Activated T-cell treated with anti-CD3 and anti-CD28 coated beads, Interleukin-2, amount 50 U/mL, for 4 hours (primary cell): ENCODE data around the gene FCHSD1. TPM values are rescaled to one million over a fixed set of nuclear protein-coding genes. Genes with fewer than 3 reads are reported as not detected.

Source experiments
- ATAC-seq, 2 donors: fragments of 200-7000 bp; cut with Tn5 transposase; one replicate each; pipeline ENCODE4 v1.10.0; 2021
- DNase-seq: peaks from one replicate; pipeline ENCODE4 v3.0.0-alpha.2; 2020
- H3K27me3 Mint-ChIP-seq: one replicate; pipeline ENCODE4 v1.8.0; 2021; ENCODE audit warnings: low read depth, mixed read lengths
- H3K36me3 Mint-ChIP-seq: one replicate; pipeline ENCODE4 v1.8.0; 2022; ENCODE audit warnings: mixed read lengths; ENCODE audit not compliant: insufficient read depth
- H3K4me1 Mint-ChIP-seq: one replicate; pipeline ENCODE4 v1.8.0; 2021; ENCODE audit warnings: low read depth, mixed read lengths
- H3K4me3 Mint-ChIP-seq: one replicate; pipeline ENCODE4 v1.8.0; 2021; ENCODE audit warnings: mild to moderate bottlenecking, moderate library complexity, mixed read lengths
- H3K9me3 Mint-ChIP-seq: one replicate; pipeline ENCODE4 v1.8.0; 2021; ENCODE audit warnings: mixed read lengths
- total RNA-seq, 3 donors: library from RNA; stranded (reverse); gene quantifications; one replicate each; pipeline ENCODE4 v1.2.1, GENCODE V29; 2021

Gene FCHSD1
- total RNA-seq: 10 to 100 TPM; 20.5 to 29.7 (median 22.1) TPM

GRCh38 chr5:141650851-141651727 is at the start of gene FCHSD1:
Gene FCHSD1, minus strand, starts transcription at chr5:141651418. Its CDS starts 50 bp downstream, at chr5:141651368.
- peak; percentile 90 to 93 for ATAC-seq
- peak within 1 kb of the TSS; percentile 93 for H3K4me3 Mint-ChIP-seq
- H3K9me3 Mint-ChIP-seq: no peaks in the 10 kb centered on the region
- peaks cover 8% of the 10 kb centered on the region for H3K36me3 Mint-ChIP-seq
- H3K4me1 Mint-ChIP-seq: peaks cover 33% of the 10 kb centered on the region
- peak; percentile 73 for DNase-seq
- no peaks in the 10 kb centered on the region for H3K27me3 Mint-ChIP-seq

GRCh38 chr5:141697586-141697985 is 46.4 kb upstream of the FCHSD1 start:
- no peak overlapping the region for H3K4me3 Mint-ChIP-seq
- peaks cover 31% of the 10 kb centered on the region for H3K27me3 Mint-ChIP-seq
- DNase-seq: no peak
- H3K4me1 Mint-ChIP-seq: peaks cover 31% of the 10 kb centered on the region
- ATAC-seq: no peak
- no peaks in the 10 kb centered on the region for H3K9me3 Mint-ChIP-seq
- H3K36me3 Mint-ChIP-seq: no peaks in the 10 kb centered on the region

GRCh38 chr5:141696431-141696830 is 45.2 kb upstream of the FCHSD1 start:
- H3K9me3 Mint-ChIP-seq: no peaks in the 10 kb centered on the region
- no peaks in the 10 kb centered on the region for H3K36me3 Mint-ChIP-seq
- DNase-seq (no peak), ATAC-seq (no peak)
- H3K27me3 Mint-ChIP-seq: peaks cover 36% of the 10 kb centered on the region
- H3K4me1 Mint-ChIP-seq: peaks cover 31% of the 10 kb centered on the region
- no peak overlapping the region for H3K4me3 Mint-ChIP-seq

- no peaks in the 10 kb centered on the region for H3K36me3 Mint-ChIP-seq
- ATAC-seq: no peak
- no peak overlapping the region for H3K4me3 Mint-ChIP-seq
- no peaks in the 10 kb centered on the region for H3K9me3 Mint-ChIP-seq
- peaks cover 36% of the 10 kb centered on the region for H3K27me3 Mint-ChIP-seq
- DNase-seq: no peak
- peaks cover 26% of the 10 kb centered on the region for H3K4me1 Mint-ChIP-seq
Observed at GRCh38 chr5:141695627-141696215, 44.5 kb upstream of the FCHSD1 start.

GRCh38 chr5:141694479-141694878 is 43.3 kb upstream of the FCHSD1 start:
- Mint-ChIP-seq H3K4me1 (peaks cover 25% of the 10 kb centered on the region), H3K4me3 (no peak overlapping the region), H3K36me3 (no peaks in the 10 kb centered on the region), H3K9me3 (no peaks in the 10 kb centered on the region), H3K27me3 (peaks cover 30% of the 10 kb centered on the region)
- no peak for DNase-seq
- ATAC-seq: no peak

- peaks cover 25% of the 10 kb centered on the region for H3K4me1 Mint-ChIP-seq
- H3K4me3 Mint-ChIP-seq: peak overlapping the region; percentile 62
- peaks cover 16% of the 10 kb centered on the region for H3K27me3 Mint-ChIP-seq
- DNase-seq (peak; percentile 71), ATAC-seq (peak; percentile 87 to 90)
- no peaks in the 10 kb centered on the region for H3K36me3 Mint-ChIP-seq
- H3K9me3 Mint-ChIP-seq: no peaks in the 10 kb centered on the region
Observed at GRCh38 chr5:141692919-141693725, 41.9 kb upstream of the FCHSD1 start.

GRCh38 chr5:141692533-141692888 is 41.3 kb upstream of the FCHSD1 start:
- no peak for DNase-seq
- Mint-ChIP-seq H3K27me3 (peaks cover 13% of the 10 kb centered on the region), H3K9me3 (no peaks in the 10 kb centered on the region), H3K4me3 (peak overlapping the region; percentile 62), H3K4me1 (peaks cover 25% of the 10 kb centered on the region), H3K36me3 (no peaks in the 10 kb centered on the region)
- no peak for ATAC-seq

GRCh38 chr5:141691867-141692532 is 40.8 kb upstream of the FCHSD1 start:
- DNase-seq: peak; percentile 88
- Mint-ChIP-seq H3K4me3 (peak overlapping the region; percentile 62), H3K36me3 (no peaks in the 10 kb centered on the region), H3K27me3 (peaks cover 13% of the 10 kb centered on the region), H3K9me3 (no peaks in the 10 kb centered on the region), H3K4me1 (peaks cover 25% of the 10 kb centered on the region)
- peak; percentile 69 to 76 for ATAC-seq

GRCh38 chr5:141691286-141691866 is 40.2 kb upstream of the FCHSD1 start:
- peaks cover 12% of the 10 kb centered on the region for H3K27me3 Mint-ChIP-seq

GRCh38 chr5:141686648-141687416 is 35.6 kb upstream of the FCHSD1 start:
- ATAC-seq: no peak
- Mint-ChIP-seq H3K4me1 (peaks cover 14% of the 10 kb centered on the region), H3K27me3 (peaks cover 4% of the 10 kb centered on the region), H3K4me3 (no peak overlapping the region), H3K36me3 (no peaks in the 10 kb centered on the region), H3K9me3 (no peaks in the 10 kb centered on the region)
- DNase-seq: no peak

More at GRCh38 chr5:141691286-141691866, 40.2 kb upstream of the FCHSD1 start:
- H3K9me3 Mint-ChIP-seq: no peaks in the 10 kb centered on the region
- H3K4me1 Mint-ChIP-seq: peaks cover 25% of the 10 kb centered on the region
- no peaks in the 10 kb centered on the region for H3K36me3 Mint-ChIP-seq
- no peak overlapping the region for H3K4me3 Mint-ChIP-seq
- no peak for ATAC-seq
- no peak for DNase-seq

GRCh38 chr5:141685591-141685990 is 34.4 kb upstream of the FCHSD1 start:
- no peak for DNase-seq
- Mint-ChIP-seq H3K9me3 (no peaks in the 10 kb centered on the region), H3K36me3 (no peaks in the 10 kb centered on the region), H3K4me3 (no peak overlapping the region), H3K4me1 (peaks cover 20% of the 10 kb centered on the region), H3K27me3 (peaks cover 3% of the 10 kb centered on the region)
- ATAC-seq: no peak

GRCh38 chr5:141683596-141684141 is 32.5 kb upstream of the FCHSD1 start:
- no peaks in the 10 kb centered on the region for H3K27me3 Mint-ChIP-seq
- no peaks in the 10 kb centered on the region for H3K36me3 Mint-ChIP-seq
- DNase-seq (no peak), ATAC-seq (no peak)
- peaks cover 20% of the 10 kb centered on the region for H3K4me1 Mint-ChIP-seq
- no peaks in the 10 kb centered on the region for H3K9me3 Mint-ChIP-seq
- no peak overlapping the region for H3K4me3 Mint-ChIP-seq
